ENCODE results near the gene SLC35C1.

- no peak for TF ChIP-seq POLR2AphosphoS5 (IDR thresholded peaks at IDR 0.05)
- TF ChIP-seq, protein P1, sequence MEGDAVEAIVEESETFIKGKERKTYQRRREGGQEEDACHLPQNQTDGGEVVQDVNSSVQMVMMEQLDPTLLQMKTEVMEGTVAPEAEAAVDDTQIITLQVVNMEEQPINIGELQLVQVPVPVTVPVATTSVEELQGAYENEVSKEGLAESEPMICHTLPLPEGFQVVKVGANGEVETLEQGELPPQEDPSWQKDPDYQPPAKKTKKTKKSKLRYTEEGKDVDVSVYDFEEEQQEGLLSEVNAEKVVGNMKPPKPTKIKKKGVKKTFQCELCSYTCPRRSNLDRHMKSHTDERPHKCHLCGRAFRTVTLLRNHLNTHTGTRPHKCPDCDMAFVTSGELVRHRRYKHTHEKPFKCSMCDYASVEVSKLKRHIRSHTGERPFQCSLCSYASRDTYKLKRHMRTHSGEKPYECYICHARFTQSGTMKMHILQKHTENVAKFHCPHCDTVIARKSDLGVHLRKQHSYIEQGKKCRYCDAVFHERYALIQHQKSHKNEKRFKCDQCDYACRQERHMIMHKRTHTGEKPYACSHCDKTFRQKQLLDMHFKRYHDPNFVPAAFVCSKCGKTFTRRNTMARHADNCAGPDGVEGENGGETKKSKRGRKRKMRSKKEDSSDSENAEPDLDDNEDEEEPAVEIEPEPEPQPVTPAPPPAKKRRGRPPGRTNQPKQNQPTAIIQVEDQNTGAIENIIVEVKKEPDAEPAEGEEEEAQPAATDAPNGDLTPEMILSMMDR (IDR thresholded peaks at IDR 0.05): no peak
Observed at GRCh38 chr11:45858751-45859398, 53.9 kb downstream of the SLC35C1 start.

Measured in sigmoid colon (tissue), 4 donors.